Measurements from ENCODE around the gene KRT6C.

KRT6C gene

DNA sequence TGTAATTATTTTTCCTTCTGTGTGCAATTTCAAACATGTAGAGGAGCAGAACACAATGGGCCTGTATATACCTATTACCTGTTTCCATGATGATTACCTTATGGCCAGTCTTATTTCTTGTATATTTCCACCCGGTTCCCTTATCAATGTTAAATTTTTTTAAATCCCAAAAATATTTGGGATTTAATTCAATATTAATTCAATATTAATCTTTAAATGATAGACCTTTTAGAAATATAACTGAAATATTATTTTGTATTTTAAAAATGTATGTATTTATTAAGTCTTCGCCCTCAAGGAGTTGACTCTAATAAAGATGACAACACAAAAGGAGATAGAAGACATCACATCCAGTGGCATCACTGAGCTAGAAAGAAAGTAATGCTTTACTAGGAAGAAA is 607 bp upstream of the KRT6C start:
- ChIA-PET POLR2A (no interaction called here), CTCF (no interaction called here)
- no peak for DNase-seq (ENCODE audit: low read depth, low spot score)
- TF ChIP-seq, protein P1, sequence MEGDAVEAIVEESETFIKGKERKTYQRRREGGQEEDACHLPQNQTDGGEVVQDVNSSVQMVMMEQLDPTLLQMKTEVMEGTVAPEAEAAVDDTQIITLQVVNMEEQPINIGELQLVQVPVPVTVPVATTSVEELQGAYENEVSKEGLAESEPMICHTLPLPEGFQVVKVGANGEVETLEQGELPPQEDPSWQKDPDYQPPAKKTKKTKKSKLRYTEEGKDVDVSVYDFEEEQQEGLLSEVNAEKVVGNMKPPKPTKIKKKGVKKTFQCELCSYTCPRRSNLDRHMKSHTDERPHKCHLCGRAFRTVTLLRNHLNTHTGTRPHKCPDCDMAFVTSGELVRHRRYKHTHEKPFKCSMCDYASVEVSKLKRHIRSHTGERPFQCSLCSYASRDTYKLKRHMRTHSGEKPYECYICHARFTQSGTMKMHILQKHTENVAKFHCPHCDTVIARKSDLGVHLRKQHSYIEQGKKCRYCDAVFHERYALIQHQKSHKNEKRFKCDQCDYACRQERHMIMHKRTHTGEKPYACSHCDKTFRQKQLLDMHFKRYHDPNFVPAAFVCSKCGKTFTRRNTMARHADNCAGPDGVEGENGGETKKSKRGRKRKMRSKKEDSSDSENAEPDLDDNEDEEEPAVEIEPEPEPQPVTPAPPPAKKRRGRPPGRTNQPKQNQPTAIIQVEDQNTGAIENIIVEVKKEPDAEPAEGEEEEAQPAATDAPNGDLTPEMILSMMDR (IDR thresholded peaks at IDR 0.05; ENCODE audit: insufficient read depth, low read length, missing control alignments): no peak
- no peak overlapping the region for H3K4me3 ChIP-seq (ENCODE audit: low read depth, low read length)

DNA sequence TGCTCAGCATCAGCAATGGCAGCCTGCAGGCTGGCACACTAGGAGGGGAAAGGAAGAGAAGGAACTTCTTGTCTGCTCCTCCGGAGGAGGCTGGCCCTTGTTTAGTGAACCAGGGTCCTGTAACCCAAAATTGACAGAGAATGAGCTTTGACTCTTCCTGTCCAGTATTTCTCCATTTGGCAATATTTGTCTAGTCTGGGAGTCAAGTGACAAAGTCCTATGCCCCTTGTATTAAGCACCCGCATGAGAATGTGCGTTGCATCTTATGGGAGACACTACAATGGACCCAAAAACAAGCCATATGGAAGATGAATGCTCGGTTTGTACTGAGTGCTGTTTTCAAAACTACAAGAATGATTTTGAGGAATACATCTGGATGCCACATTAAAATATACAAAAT is 3.8 kb downstream of the KRT6C start:
- CTCF ChIA-PET: no interaction called here
- H3K4me3 ChIP-seq (ENCODE audit: low read depth, low read length): no peak overlapping the region
- TF ChIP-seq, protein P1 (IDR thresholded peaks at IDR 0.05; ENCODE audit: insufficient read depth, low read length, missing control alignments): no peak
- POLR2A ChIA-PET: no interaction called here
- DNase-seq (ENCODE audit: low read depth, low spot score): no peak

DNA sequence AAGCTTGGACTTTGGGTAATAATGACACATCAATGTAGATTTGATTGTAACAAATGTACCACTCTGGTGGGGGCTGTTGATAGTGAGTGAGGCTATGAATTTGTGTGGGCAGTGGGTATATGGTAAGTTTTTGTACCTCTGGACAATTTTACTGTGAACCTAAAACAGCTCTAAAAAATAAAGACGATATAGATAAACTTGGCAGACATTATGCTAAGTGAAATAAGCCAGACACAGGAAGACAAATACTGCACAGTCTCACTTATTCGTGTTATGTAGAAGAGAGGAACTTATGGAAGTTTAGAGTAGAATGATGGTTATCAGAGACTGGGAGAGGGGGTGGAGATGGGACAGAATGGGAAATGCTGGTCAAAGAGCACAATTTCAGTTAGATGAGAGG is 8.7 kb downstream of the KRT6C start:
- no peak for DNase-seq (ENCODE audit: low read depth, low spot score)
- POLR2A ChIA-PET: no interaction called here
- CTCF ChIA-PET: interaction anchor here (1.3 kb wide), 1 partner anchor 186 kb away, joined by 3 read pairs; no protein-coding TSS in a partner anchor
- TF ChIP-seq, protein P1 (IDR thresholded peaks at IDR 0.05; ENCODE audit: insufficient read depth, low read length, missing control alignments): no peak
- H3K4me3 ChIP-seq (ENCODE audit: low read depth, low read length): no peak overlapping the region

DNA sequence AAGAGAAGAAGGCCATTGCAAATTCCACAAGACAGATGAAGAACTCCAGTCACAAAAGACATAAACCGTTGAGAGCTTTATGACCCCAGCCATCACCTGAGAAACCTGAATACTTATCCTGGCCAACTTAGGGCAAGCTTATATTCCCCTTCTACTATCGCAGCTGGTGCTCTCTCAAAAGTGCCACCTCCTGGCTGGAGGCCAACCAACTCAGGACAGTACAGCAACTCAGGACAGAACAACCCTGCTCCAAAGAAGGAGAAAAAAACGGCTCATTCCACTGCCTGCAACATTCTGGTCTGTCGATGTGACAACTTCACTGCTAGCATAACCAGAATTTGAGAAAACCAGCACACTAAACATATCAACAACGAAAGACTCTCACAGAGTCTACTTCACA is 11.9 kb downstream of the KRT6C start:
- POLR2A ChIA-PET: no interaction called here
- no peak for DNase-seq (ENCODE audit: low read depth, low spot score)
- CTCF ChIA-PET: no interaction called here
- TF ChIP-seq, protein P1 (IDR thresholded peaks at IDR 0.05; ENCODE audit: insufficient read depth, low read length, missing control alignments): no peak
- no peak overlapping the region for H3K4me3 ChIP-seq (ENCODE audit: low read depth, low read length)

DNA sequence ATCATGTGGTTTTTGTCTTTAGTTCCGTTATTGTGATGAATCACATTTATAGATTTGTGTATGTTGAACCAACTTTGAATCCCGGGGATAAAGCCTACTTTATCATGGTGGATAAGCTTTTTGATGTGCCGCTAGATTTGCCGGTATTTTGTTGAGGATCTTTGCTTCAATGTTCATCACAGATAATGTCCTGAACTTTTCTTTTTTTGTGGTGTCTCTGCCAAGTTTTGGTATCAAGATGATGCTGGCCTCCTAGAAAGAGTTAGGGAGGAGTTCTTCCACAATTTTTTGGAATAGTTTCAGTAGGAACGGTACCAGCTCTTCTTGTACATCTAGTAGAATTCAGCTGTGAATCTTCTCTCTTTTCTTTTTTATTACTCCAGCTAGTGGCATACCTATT is 14.7 kb downstream of the KRT6C start:
- no peak overlapping the region for H3K4me3 ChIP-seq (ENCODE audit: low read depth, low read length)
- CTCF ChIA-PET: interaction anchor here (0.6 kb wide), 1 partner anchor 426 kb away, joined by 3 read pairs; no protein-coding TSS in a partner anchor
- POLR2A ChIA-PET: no interaction called here
- DNase-seq (ENCODE audit: low read depth, low spot score): no peak
- TF ChIP-seq, protein P1 (IDR thresholded peaks at IDR 0.05; ENCODE audit: insufficient read depth, low read length, missing control alignments): no peak

DNA sequence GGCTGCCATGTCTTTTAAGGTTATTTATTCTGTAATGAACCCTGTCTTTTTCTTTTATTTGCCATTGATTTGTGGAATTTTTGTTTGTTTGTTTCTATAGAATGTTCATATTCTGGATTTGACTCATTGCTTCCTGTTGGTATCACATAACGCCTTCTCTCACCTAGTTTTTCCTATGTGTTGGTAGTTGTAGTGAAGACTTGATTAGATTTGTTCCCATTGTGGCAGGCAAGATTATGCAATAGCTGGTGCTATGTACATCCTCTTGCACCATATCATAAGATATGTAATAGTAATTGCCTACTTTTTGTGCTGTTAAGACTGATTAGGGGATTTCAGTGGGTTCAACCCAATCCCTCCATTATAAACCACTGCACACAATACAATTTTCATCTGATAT is 17.8 kb downstream of the KRT6C start:
- ChIA-PET POLR2A (no interaction called here), CTCF (interaction anchor here (1.0 kb wide), 1 partner anchor 10 kb away, joined by 3 read pairs; no protein-coding TSS in a partner anchor)
- no peak for DNase-seq (ENCODE audit: low read depth, low spot score)
- TF ChIP-seq, protein P1 (IDR thresholded peaks at IDR 0.05; ENCODE audit: insufficient read depth, low read length, missing control alignments): no peak
- no peak overlapping the region for H3K4me3 ChIP-seq (ENCODE audit: low read depth, low read length)
